Measurements from ENCODE around the gene ACLY. TPM values are rescaled to one million over a fixed set of nuclear protein-coding genes. Genes with fewer than 3 reads are reported as not detected.
A peak's percentile ranks its signal among the peaks of the same experiment; 100 is the strongest.

The ACLY gene
- total RNA-seq, 1 experiment from 2014 or later, result 67.7 TPM

DNA sequence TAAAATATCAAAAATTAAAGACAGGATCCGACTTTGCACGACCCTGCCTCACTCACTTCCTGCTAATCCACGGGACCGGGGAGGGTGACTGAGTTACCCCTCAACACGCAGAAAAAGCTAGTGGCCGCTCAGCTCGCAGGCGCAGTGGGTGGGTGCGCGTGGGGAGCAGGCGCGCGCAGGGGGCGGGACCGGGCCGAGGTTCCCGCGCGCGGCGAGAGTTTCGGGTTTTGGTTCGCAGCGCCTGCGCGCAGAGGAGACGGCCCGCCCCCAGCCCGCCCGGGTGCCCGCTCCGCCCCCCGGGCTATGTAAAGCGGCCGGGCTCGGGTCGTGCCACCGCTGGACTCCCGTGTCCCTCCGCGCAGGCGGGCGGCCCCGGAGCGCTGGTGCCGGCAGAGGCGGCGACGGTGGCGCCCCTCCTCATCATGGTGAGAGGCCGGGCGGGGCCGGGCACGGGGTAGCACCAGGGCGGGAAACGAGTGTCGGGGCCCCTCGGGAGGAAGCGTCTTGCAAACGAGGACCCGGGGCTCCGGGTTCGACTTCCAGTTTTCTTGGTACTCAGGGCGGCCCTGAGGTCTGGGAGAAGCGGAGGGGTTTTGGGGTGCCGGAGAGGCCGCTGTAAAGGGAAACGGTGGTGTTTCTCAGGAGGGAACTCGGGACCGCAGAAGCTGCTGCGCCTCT, 47.9 kb upstream of the ACLY start, which contains the start of gene CNP:
CNP (plus strand) TSS at position 333 of the 678 bp plus-strand sequence; CDS start at position 423, 90 bp downstream.
- POLR2A ChIA-PET, result interaction anchor here (0.5 to 8.5 kb wide), 39 partner anchors 10 to 1578 kb away, joined by 3 to 138 read pairs (median 4); partner anchors contain the start of genes ACLY, CAVIN1, DHX58 and DNAJC7
- intact Hi-C loops (cut with micrococcal nuclease), result loop anchor here (2.0 kb wide), 1 partner anchor 50 kb away; the partner anchor contains the start of gene DNAJC7
- Mint-ChIP-seq H3K4me1 (ENCODE audit: insufficient read depth, unreplicated experiment) (peaks cover 25% of the 10 kb centered on the region), H3K27me3 (ENCODE audit: insufficient read depth, unreplicated experiment) (no peaks in the 10 kb centered on the region), H3K9me3 (ENCODE audit: unreplicated experiment) (no peaks in the 10 kb centered on the region), H3K36me3 (ENCODE audit: insufficient read depth, unreplicated experiment) (peaks cover 38% of the 10 kb centered on the region), H3K27ac (ENCODE audit: low read depth, unreplicated experiment) (peak within 1 kb of the TSS; percentile 77), H3K4me3 (ENCODE audit: unreplicated experiment) (peak within 1 kb of the TSS; percentile 79)
- CTCF ChIA-PET, result interaction anchor here (0.7 to 1.0 kb wide), 2 partner anchors 36 to 1451 kb away, joined by 3 read pairs; partner anchors contain the start of gene ODAD4
- TF ChIP-seq, protein P1, sequence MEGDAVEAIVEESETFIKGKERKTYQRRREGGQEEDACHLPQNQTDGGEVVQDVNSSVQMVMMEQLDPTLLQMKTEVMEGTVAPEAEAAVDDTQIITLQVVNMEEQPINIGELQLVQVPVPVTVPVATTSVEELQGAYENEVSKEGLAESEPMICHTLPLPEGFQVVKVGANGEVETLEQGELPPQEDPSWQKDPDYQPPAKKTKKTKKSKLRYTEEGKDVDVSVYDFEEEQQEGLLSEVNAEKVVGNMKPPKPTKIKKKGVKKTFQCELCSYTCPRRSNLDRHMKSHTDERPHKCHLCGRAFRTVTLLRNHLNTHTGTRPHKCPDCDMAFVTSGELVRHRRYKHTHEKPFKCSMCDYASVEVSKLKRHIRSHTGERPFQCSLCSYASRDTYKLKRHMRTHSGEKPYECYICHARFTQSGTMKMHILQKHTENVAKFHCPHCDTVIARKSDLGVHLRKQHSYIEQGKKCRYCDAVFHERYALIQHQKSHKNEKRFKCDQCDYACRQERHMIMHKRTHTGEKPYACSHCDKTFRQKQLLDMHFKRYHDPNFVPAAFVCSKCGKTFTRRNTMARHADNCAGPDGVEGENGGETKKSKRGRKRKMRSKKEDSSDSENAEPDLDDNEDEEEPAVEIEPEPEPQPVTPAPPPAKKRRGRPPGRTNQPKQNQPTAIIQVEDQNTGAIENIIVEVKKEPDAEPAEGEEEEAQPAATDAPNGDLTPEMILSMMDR (IDR thresholded peaks at IDR 0.05; ENCODE audit: unreplicated experiment), result no peak
- DNase-seq (ENCODE audit: unreplicated experiment), result peak; percentile 88
- BruUV-seq (replicated peaks), result no TSS peak

DNA sequence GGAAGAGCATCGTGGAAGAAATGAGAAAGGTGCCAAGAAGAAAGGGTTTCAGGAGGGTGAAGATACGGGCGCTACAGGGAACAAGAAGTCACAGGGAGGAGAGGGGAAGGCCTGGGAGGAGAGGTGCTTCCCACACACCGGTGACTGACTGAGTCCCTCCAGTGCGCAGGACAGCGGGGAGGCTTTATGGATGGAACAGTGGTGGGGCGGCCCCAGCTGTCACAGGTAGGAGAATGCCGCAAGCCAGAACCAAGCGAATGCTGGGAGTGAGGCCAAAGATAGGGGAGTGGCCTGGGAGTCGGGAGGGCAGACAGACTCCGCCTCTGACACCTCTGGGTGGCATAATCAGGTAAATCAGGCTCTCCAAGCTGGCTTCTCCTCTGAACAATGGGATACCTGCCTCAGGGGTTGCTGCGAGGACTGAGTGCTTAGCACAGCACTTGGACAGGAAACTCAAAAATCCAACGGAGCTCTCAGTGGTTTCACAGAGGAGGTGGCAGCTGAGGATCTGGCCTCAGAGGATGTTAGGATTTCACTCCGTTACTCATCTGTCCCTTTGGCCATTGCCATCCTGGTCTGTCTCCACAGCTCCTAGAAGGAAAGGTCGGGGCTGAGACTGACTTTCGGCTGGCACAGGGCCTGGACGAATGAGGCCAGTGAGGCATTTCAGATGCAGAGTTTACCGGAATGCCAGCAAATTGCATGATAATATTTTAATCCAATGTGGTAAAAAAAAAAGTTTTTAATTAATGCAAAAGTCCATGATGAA, 47.1 kb upstream of the ACLY start:
- Mint-ChIP-seq H3K36me3 (ENCODE audit: insufficient read depth, unreplicated experiment) (peaks cover 31% of the 10 kb centered on the region), H3K4me3 (ENCODE audit: unreplicated experiment) (peak overlapping the region; percentile 79), H3K27ac (ENCODE audit: low read depth, unreplicated experiment) (peak overlapping the region; percentile 77), H3K27me3 (ENCODE audit: insufficient read depth, unreplicated experiment) (no peaks in the 10 kb centered on the region), H3K4me1 (ENCODE audit: insufficient read depth, unreplicated experiment) (peaks cover 25% of the 10 kb centered on the region), H3K9me3 (ENCODE audit: unreplicated experiment) (no peaks in the 10 kb centered on the region)
- ChIA-PET POLR2A (interaction anchor here (0.6 to 8.5 kb wide), 36 partner anchors 10 to 1205 kb away, joined by 3 to 138 read pairs (median 4); partner anchors contain the start of genes ACLY, CAVIN1, DHX58 and DNAJC7), CTCF (interaction anchor here (0.7 to 1.8 kb wide), 5 partner anchors 30 to 1452 kb away, joined by 3 to 5 read pairs (median 3); partner anchors contain the start of gene ODAD4)
- TF ChIP-seq, protein P1 (IDR thresholded peaks at IDR 0.05; ENCODE audit: unreplicated experiment), result no peak
- intact Hi-C loops (cut with micrococcal nuclease), result loop anchor here (2.0 kb wide), 1 partner anchor 51 kb away; the partner anchor contains the start of gene DNAJC7
- BruUV-seq (replicated peaks), result no TSS peak
- peak; percentile 92 for DNase-seq (ENCODE audit: unreplicated experiment)

DNA sequence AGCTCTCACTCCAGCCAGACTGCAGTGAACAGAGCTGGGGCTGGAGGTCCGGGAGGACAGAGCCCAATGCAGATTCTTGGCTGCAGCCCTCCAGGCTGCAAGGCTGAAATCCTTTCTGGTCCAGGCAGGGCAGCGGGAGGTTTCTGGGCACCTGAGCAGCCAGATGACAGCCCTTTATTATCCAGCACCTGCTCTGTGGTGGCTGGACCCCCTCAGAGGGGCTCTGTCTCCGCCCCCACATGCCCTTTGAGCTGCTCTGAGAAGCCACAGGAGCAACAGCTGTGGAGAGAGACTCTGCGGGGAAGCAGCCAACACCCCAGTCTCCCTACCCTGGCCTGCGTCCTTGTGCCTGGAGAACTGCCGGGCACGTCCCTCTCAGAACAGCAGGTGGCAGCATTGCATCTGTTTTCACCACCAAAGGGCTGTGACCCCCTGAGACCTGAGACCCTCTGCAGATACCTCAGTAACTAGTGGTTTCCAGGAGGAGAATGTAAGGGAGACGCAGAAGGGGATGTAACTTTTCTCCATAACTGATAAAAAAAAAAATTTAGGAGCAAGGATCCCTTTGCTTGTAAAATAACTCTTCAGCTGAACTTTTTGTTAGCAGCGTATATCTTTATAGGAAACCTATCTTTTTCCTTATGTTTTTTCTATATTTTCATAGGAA, 44.1 kb upstream of the ACLY start:
- H3K36me3 Mint-ChIP-seq (ENCODE audit: insufficient read depth, unreplicated experiment), result peaks cover 12% of the 10 kb centered on the region
- peaks cover 16% of the 10 kb centered on the region for H3K4me1 Mint-ChIP-seq (ENCODE audit: insufficient read depth, unreplicated experiment)
- TF ChIP-seq, protein P1 (IDR thresholded peaks at IDR 0.05; ENCODE audit: unreplicated experiment), result peak; percentile 92
- BruUV-seq (replicated peaks), result no TSS peak
- H3K27ac Mint-ChIP-seq (ENCODE audit: low read depth, unreplicated experiment), result no peak overlapping the region
- intact Hi-C loops (cut with micrococcal nuclease), result loop anchor here (1.0 kb wide), 3 partner anchors 62 to 153 kb away; no protein-coding TSS in a partner anchor
- H3K9me3 Mint-ChIP-seq (ENCODE audit: unreplicated experiment), result no peaks in the 10 kb centered on the region
- H3K4me3 Mint-ChIP-seq (ENCODE audit: unreplicated experiment), result no peak overlapping the region
- ChIA-PET CTCF (interaction anchor here (0.6 to 3.9 kb wide), 40 partner anchors 9 to 1664 kb away, joined by 3 to 16 read pairs (median 4); partner anchors contain the start of genes ACLY, DNAJC7 and NKIRAS2), POLR2A (interaction anchor here (0.6 to 8.5 kb wide), 7 partner anchors 32 to 806 kb away, joined by 3 to 138 read pairs (median 4); partner anchors contain the start of genes ACLY, DNAJC7, NKIRAS2 and ODAD4)
- peak; percentile 59 for DNase-seq (ENCODE audit: unreplicated experiment)
- H3K27me3 Mint-ChIP-seq (ENCODE audit: insufficient read depth, unreplicated experiment), result no peaks in the 10 kb centered on the region

All from MCF 10A (cell line).